Daoy (cell line): ENCODE results near the gene EVA1C. TPM values are rescaled to one million over a fixed set of nuclear protein-coding genes. Genes with fewer than 3 reads are reported as not detected.
A peak's percentile ranks its signal among the peaks of the same experiment; 100 is the strongest.

Experiments used
- DNase-seq: peaks from one replicate; pipeline ENCODE4 v3.0.0-alpha.2; 2015; ENCODE audit warnings: low read depth
- total RNA-seq: library from RNA; depleted of rRNA; stranded (reverse); fragments of >200 nt; shearing (Covaris generic); gene quantifications from 2 replicates; pipeline ENCODE4 v1.2.3, GENCODE V29; 2014; rRNA removed

Gene EVA1C
- total RNA-seq, 1 experiment from 2014 or later = 1.1 TPM

- DNase-seq = peak; percentile 66
Measured at GRCh38 chr21:32562426-32562825, 149.9 kb downstream of the EVA1C start.

- no peak for DNase-seq
Measured at GRCh38 chr21:32562915-32563314, 150.4 kb downstream of the EVA1C start.

Other genes starting within 250 kb of the EVA1C start
- 53.7 and 73.1 TPM in 2 replicates for gene MIS18A, start 133.7 kb upstream of the EVA1C start, total RNA-seq
- gene MRAP, start 113.9 kb upstream of the EVA1C start, total RNA-seq = not detected in 2 replicates
- gene URB1, start 19.7 kb upstream of the EVA1C start, total RNA-seq = 22.0 and 28.3 TPM in 2 replicates
- gene TCP10L, start 172.8 kb downstream of the EVA1C start, total RNA-seq = 2.9 TPM in 1 of 2 replicates, not detected in the other
- gene CFAP298, start 199.7 kb downstream of the EVA1C start, total RNA-seq = 90.3 and 113 TPM in 2 replicates